Endodermal cell (in vitro differentiated cells): Measurements from ENCODE around the gene DLD. TPM values are rescaled to one million over a fixed set of nuclear protein-coding genes. Genes with fewer than 3 reads are reported as not detected.

Experiments used
- DNase-seq: peaks from one replicate; pipeline ENCODE4 v3.0.0-alpha.2; 2017
- H3K27ac ChIP-seq: 2 replicates; pipeline ENCODE4 v1.5.1; 2013; ENCODE audit warnings: mild to moderate bottlenecking, low read depth, low read length, moderate library complexity
- H3K27me3 ChIP-seq: 2 replicates; pipeline ENCODE4 v1.6.1; 2013; ENCODE audit warnings: mild to moderate bottlenecking, low read length, moderate library complexity; ENCODE audit not compliant: insufficient read depth, control insufficient read depth, poor library complexity, severe bottlenecking
- H3K36me3 ChIP-seq: 2 replicates; pipeline ENCODE4 v1.7.0; 2013; ENCODE audit warnings: mild to moderate bottlenecking, low read length, moderate library complexity; ENCODE audit not compliant: control insufficient read depth, insufficient read depth
- H3K4me1 ChIP-seq: one replicate; pipeline ENCODE4 v1.7.0; 2013; ENCODE audit warnings: low read length; ENCODE audit not compliant: control insufficient read depth, insufficient read depth
- H3K4me3 ChIP-seq: 2 replicates; pipeline ENCODE4 v1.5.1; 2013; ENCODE audit warnings: mild to moderate bottlenecking, low read length, moderate library complexity
- H3K9ac ChIP-seq: 2 replicates; pipeline ENCODE4 v1.6.1; 2013; ENCODE audit warnings: mild to moderate bottlenecking, low read length, moderate library complexity; ENCODE audit not compliant: poor library complexity, severe bottlenecking; ENCODE audit errors: extremely low read depth
- H3K9me3 ChIP-seq: 2 replicates; pipeline ENCODE4 v1.6.1; 2013; ENCODE audit warnings: mild to moderate bottlenecking, low read length, moderate library complexity; ENCODE audit not compliant: control insufficient read depth
- H3K27ac Mint-ChIP-seq: 2 replicates; pipeline ENCODE4 v1.8.0; 2020; ENCODE audit warnings: mixed read lengths
- H3K27me3 Mint-ChIP-seq: 2 replicates; pipeline ENCODE4 v1.8.0; 2021; ENCODE audit warnings: mild to moderate bottlenecking, mixed read lengths; ENCODE audit not compliant: insufficient read depth
- H3K36me3 Mint-ChIP-seq: 2 replicates; pipeline ENCODE4 v1.8.0; 2020; ENCODE audit warnings: low read depth, mixed read lengths
- H3K4me1 Mint-ChIP-seq: 2 replicates; pipeline ENCODE4 v1.8.0; 2020; ENCODE audit warnings: mixed read lengths
- H3K4me3 Mint-ChIP-seq: 2 replicates; pipeline ENCODE4 v1.8.0; 2020; ENCODE audit warnings: mild to moderate bottlenecking, moderate library complexity, mixed read lengths
- H3K9me3 Mint-ChIP-seq: 2 replicates; pipeline ENCODE4 v1.8.0; 2020; ENCODE audit warnings: mild to moderate bottlenecking, mixed read lengths
- CTCF ChIP-seq: fragments of 200-600 bp; sonication (generic); conservative IDR thresholded peaks from 2 replicates; pipeline ENCODE4 v1.5.0; 2021; ENCODE audit warnings: antibody characterized with exemption, mild to moderate bottlenecking
- WGBS, 2 experiments: methylation state at CpG; one replicate each; pipeline versions ENCODE4 v1.1.5 to v1.1.7; 2013; ENCODE audit warnings: missing lambda C conversion rate in 2 of 2, mixed read lengths in 1 of 2; ENCODE audit not compliant: insufficient coverage in 1 of 2, insufficient read length in 1 of 2; 5-methylcytosine and 5-hydroxymethylcytosine counted together
- total RNA-seq, 2 donors: library from RNA; stranded (reverse); fragmentation: NEBNext Ultra II Directional in 1 of 2; extraction: Animal tissue kit (Norgen Biotek cat#: 25700) in 1 of 2; gene quantifications; 2 replicates in 1 of 2; 3 replicates in 1 of 2; pipeline ENCODE4 v1.2.1, GENCODE V29; 2021

The DLD gene
- total RNA-seq, 2 donors from 2014 or later, result 82.4 to 82.5 TPM

- Mint-ChIP-seq H3K36me3 (peaks cover 62% of the 10 kb centered on the region), H3K27me3 (no peaks in the 10 kb centered on the region), H3K4me1 (no peaks in the 10 kb centered on the region), H3K4me3 (no peak overlapping the region), H3K27ac (no peak overlapping the region), H3K9me3 (no peaks in the 10 kb centered on the region)
- no peak overlapping the region for H3K9ac ChIP-seq
- no peaks in the 10 kb centered on the region for H3K9me3 ChIP-seq
- DNase-seq, result no peak
- no peaks in the 10 kb centered on the region for H3K27me3 ChIP-seq
- no peak overlapping the region for H3K4me3 ChIP-seq
- no peak for TF ChIP-seq CTCF
- H3K4me1 ChIP-seq, result no peaks in the 10 kb centered on the region
- WGBS, 2 experiments, result 94 to 98% methylated on average over 6 to 8 of the region's 11 CpGs
- H3K27ac ChIP-seq, result no peak overlapping the region
- H3K36me3 ChIP-seq, result peaks cover 91% of the 10 kb centered on the region
Observed at GRCh38 chr7:107964510-107964909, 73.5 kb downstream of the DLD start.

GRCh38 chr7:107966711-107967110 lies 75.7 kb downstream of the DLD start:
- no peak for TF ChIP-seq CTCF
- 40 to 65% methylated on average over 2 to 4 of the region's 4 CpGs for WGBS, 2 experiments
- no peak overlapping the region for H3K9ac ChIP-seq
- peaks cover 56% of the 10 kb centered on the region for H3K36me3 Mint-ChIP-seq
- H3K27me3 Mint-ChIP-seq, result no peaks in the 10 kb centered on the region
- peak overlapping the region; percentile 78 for H3K27ac Mint-ChIP-seq
- no peaks in the 10 kb centered on the region for H3K9me3 Mint-ChIP-seq
- no peak overlapping the region for H3K4me3 Mint-ChIP-seq
- H3K36me3 ChIP-seq, result peaks cover 91% of the 10 kb centered on the region
- H3K4me3 ChIP-seq, result no peak overlapping the region
- H3K4me1 ChIP-seq, result no peaks in the 10 kb centered on the region
- H3K9me3 ChIP-seq, result no peaks in the 10 kb centered on the region
- peak; percentile 81 for DNase-seq
- H3K4me1 Mint-ChIP-seq, result no peaks in the 10 kb centered on the region
- H3K27me3 ChIP-seq, result no peaks in the 10 kb centered on the region
- peak overlapping the region; percentile 75 for H3K27ac ChIP-seq

GRCh38 chr7:107967420-107967819 lies 76.4 kb downstream of the DLD start:
- DNase-seq, result no peak
- Histone ChIP-seq H3K9ac (no peak overlapping the region), H3K4me1 (no peaks in the 10 kb centered on the region), H3K36me3 (peaks cover 91% of the 10 kb centered on the region), H3K9me3 (no peaks in the 10 kb centered on the region), H3K27me3 (no peaks in the 10 kb centered on the region), H3K4me3 (no peak overlapping the region), H3K27ac (no peak overlapping the region)
- Mint-ChIP-seq H3K27ac (no peak overlapping the region), H3K36me3 (peaks cover 58% of the 10 kb centered on the region), H3K9me3 (no peaks in the 10 kb centered on the region), H3K27me3 (no peaks in the 10 kb centered on the region), H3K4me1 (no peaks in the 10 kb centered on the region), H3K4me3 (no peak overlapping the region)
- WGBS, 2 experiments, result 92 to 94% methylated on average over 4 of the region's 4 CpGs
- TF ChIP-seq CTCF, result no peak
